Measurements from ENCODE around the gene ERBB4. TPM values are rescaled to one million over a fixed set of nuclear protein-coding genes. Genes with fewer than 3 reads are reported as not detected.

Gene ERBB4
- total and polyA plus RNA-seq, 9 donors = 0.08 to 22.3 (median 1.2) TPM

- Histone ChIP-seq H3K9me3 (no peaks in the 10 kb centered on the region), H3K27me3 (no peaks in the 10 kb centered on the region), H3K36me3 (no peaks in the 10 kb centered on the region), H3K4me1 (ENCODE audit: insufficient read depth) (no peaks in the 10 kb centered on the region), H3K4me3 (no peak overlapping the region), H3K27ac (no peak overlapping the region)
- intact Hi-C loops (cut with DNase I) = no loop called here
- TF ChIP-seq CTCF (IDR thresholded peaks at IDR 0.05) (no peak), EP300 (IDR thresholded peaks at IDR 0.05) (no peak), POLR2A (IDR thresholded peaks at IDR 0.05) (no peak)
- no peak for DNase-seq
These were observed 659.3 kb downstream of the ERBB4 start for GRCh38 chr2:211879323-211879722.

GRCh38 chr2:211877061-211877460, 661.5 kb downstream of the ERBB4 start:
- Histone ChIP-seq H3K4me3 (no peak overlapping the region), H3K27ac (no peak overlapping the region), H3K36me3 (no peaks in the 10 kb centered on the region), H3K4me1 (ENCODE audit: insufficient read depth) (no peaks in the 10 kb centered on the region), H3K9me3 (no peaks in the 10 kb centered on the region), H3K27me3 (no peaks in the 10 kb centered on the region)
- no peak for DNase-seq
- TF ChIP-seq EP300 (IDR thresholded peaks at IDR 0.05) = no peak
- TF ChIP-seq CTCF (IDR thresholded peaks at IDR 0.05) = no peak
- no peak for TF ChIP-seq POLR2A (IDR thresholded peaks at IDR 0.05)
- 65 to 72% (median 71%) methylated on average over 4 of the region's 4 CpGs for WGBS, 3 donors
- intact Hi-C loops (cut with DNase I) = no loop called here

GRCh38 chr2:211875488-211875887, 663.1 kb downstream of the ERBB4 start:
- Histone ChIP-seq H3K27ac (no peak overlapping the region), H3K9me3 (no peaks in the 10 kb centered on the region), H3K36me3 (no peaks in the 10 kb centered on the region), H3K27me3 (no peaks in the 10 kb centered on the region), H3K4me3 (no peak overlapping the region), H3K4me1 (ENCODE audit: insufficient read depth) (no peaks in the 10 kb centered on the region)
- TF ChIP-seq EP300 (IDR thresholded peaks at IDR 0.05) (no peak), POLR2A (IDR thresholded peaks at IDR 0.05) (no peak), CTCF (IDR thresholded peaks at IDR 0.05) (no peak)
- intact Hi-C loops (cut with DNase I) = no loop called here
- DNase-seq = no peak

GRCh38 chr2:211868996-211869533, 669.5 kb downstream of the ERBB4 start:
- intact Hi-C loops (cut with DNase I) = no loop called here
- WGBS, 3 donors = 73 to 78% (median 75%) methylated on average over 3 of the region's 3 CpGs
- no peak overlapping the region for H3K27ac ChIP-seq
- peaks cover 3% of the 10 kb centered on the region for H3K27me3 ChIP-seq
- H3K36me3 ChIP-seq = no peaks in the 10 kb centered on the region
- H3K4me3 ChIP-seq = no peak overlapping the region
- TF ChIP-seq POLR2A (IDR thresholded peaks at IDR 0.05) (no peak), EP300 (IDR thresholded peaks at IDR 0.05) (no peak), CTCF (IDR thresholded peaks at IDR 0.05) (no peak)
- no peaks in the 10 kb centered on the region for H3K4me1 ChIP-seq (ENCODE audit: insufficient read depth)
- no peak for DNase-seq
- H3K9me3 ChIP-seq = no peaks in the 10 kb centered on the region

Data from ovary (tissue), 9 donors.